ACC112 (cell line): ENCODE results near the gene AJM1.

Experiments
- H2AFZ ChIP-seq: fragments of 200-600 bp; sonication (generic); one replicate; pipeline ENCODE4 v1.6.0; 2017; ENCODE audit warnings: antibody characterized with exemption, low read length; ENCODE audit not compliant: unreplicated experiment
- H3K27ac ChIP-seq: fragments of 200-600 bp; sonication (generic); 2 replicates; pipeline ENCODE4 v1.5.1; 2014; ENCODE audit warnings: low read depth, mild to moderate bottlenecking, antibody characterized with exemption, low read length, moderate library complexity
- H3K27me3 ChIP-seq: fragments of 200-600 bp; sonication (generic); 2 replicates; pipeline ENCODE4 v1.6.1; 2014; ENCODE audit warnings: mild to moderate bottlenecking, antibody characterized with exemption, low read length, moderate library complexity, mixed read lengths; ENCODE audit not compliant: insufficient read depth
- H3K36me3 ChIP-seq: fragments of 200-600 bp; sonication (generic); 2 replicates; pipeline ENCODE4 v1.6.1; 2016; ENCODE audit warnings: mild to moderate bottlenecking, antibody characterized with exemption, low read length, moderate library complexity, mixed read lengths; ENCODE audit not compliant: insufficient read depth
- H3K4me1 ChIP-seq: fragments of 200-600 bp; sonication (generic); one replicate; pipeline ENCODE4 v1.6.1; 2016; ENCODE audit warnings: low read length, mixed read lengths; ENCODE audit not compliant: insufficient read depth, unreplicated experiment, control insufficient read depth
- H3K4me3 ChIP-seq: fragments of 200-600 bp; sonication (generic); 2 replicates; pipeline ENCODE4 v1.5.1; 2014; ENCODE audit warnings: mild to moderate bottlenecking, low read depth, low read length
- H3K79me2 ChIP-seq: fragments of 200-600 bp; sonication (generic); one replicate; pipeline ENCODE4 v1.6.0; 2016; ENCODE audit warnings: low read length; ENCODE audit not compliant: control insufficient read depth, unreplicated experiment, insufficient read depth

AJM1 gene

DNA sequence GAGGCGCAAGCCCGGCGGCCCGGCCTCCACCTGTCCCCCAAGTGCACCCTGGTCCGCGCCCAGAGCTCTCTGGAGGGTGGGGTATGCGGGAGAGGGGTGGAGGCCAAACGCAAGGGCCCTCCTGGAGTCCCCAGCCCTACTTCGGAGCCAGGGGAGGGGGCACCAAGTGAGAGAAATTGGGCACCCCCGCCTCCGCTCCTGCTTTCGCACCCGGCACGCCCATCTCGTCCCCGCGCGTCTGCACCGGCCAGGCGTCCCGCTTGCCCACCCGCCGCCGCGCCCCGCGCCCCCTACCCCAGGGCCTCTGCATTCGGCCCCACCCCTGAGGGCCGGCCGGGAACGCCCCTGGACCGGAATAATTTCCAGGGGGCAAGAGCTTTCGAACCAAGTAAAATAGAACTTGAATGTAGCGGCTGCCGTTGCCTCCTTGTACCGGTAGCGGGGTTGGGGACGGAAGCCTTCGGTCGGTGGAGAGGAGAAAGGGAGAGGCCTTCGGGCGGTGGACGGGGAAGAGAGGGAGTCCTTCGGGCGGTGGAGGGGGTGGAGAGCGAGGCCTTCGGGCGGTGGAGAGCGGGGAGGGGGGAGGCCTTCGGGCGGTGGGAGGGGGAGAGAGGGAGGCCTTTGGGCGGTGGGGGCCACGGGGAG lies 6.2 kb downstream of the AJM1 start:
- Histone ChIP-seq H3K36me3 (no peaks in the 10 kb centered on the region), H3K4me3 (peak overlapping the region; percentile 91), H2AFZ (peak overlapping the region; percentile 24), H3K27me3 (peaks cover 9% of the 10 kb centered on the region; the same call in 1 of the 2 replicates), H3K4me1 (peaks cover 3% of the 10 kb centered on the region), H3K79me2 (no peaks in the 10 kb centered on the region), H3K27ac (peak overlapping the region; percentile 86)

DNA sequence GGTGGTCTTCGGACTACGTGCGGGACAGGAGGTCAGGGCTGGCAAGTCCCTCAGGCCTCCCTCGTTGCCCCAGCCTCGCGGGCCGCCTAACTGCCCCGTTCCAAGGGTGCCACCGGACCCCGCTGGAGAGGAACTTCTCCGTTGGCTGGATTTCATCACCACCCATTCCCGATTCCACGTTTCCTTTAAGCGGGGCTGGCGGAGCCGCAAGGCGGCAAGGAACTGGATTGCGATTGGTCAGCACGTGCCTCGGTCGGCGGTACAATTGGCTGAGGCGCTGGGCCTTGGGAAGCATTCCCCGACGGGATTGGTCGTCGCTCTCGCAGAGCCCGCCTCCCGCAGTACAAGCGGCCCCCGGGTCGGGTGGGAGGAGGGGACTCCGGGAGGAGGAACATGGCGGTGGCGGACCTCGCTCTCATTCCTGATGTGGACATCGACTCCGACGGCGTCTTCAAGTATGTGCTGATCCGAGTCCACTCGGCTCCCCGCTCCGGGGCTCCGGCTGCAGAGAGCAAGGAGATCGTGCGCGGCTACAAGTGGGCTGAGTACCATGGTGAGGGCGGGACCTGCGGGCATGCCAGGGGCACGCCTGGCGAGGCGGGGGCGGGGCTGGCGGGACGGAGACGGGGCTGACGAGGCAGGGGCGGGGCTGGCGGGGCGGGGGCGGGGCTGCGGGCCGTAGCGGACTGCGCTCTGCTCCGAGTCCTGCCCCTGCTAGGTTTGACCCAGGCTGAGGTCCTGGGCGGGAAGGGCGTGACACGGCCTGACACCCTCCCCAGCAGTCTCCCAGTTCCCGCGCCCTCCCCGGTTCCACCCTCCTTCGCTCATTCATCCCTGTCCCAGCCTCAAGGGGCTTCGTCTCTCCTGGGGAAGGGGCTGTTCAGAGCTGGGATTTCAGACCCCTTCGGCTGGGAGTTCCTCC lies 7.0 kb downstream of the AJM1 start, which contains the start of gene PHPT1:
PHPT1 (plus strand) TSS at position 372 of the 922 bp plus-strand sequence; CDS start at position 394, 22 bp downstream.
- Histone ChIP-seq H3K27ac (peak within 1 kb of the TSS; percentile 86), H3K27me3 (peaks cover 9% of the 10 kb centered on the region; the same call in 1 of the 2 replicates), H3K36me3 (no peaks in the 10 kb centered on the region), H2AFZ (peak within 1 kb of the TSS; percentile 92), H3K4me3 (peak within 1 kb of the TSS; percentile 91), H3K79me2 (no peaks in the 10 kb centered on the region), H3K4me1 (peaks cover 3% of the 10 kb centered on the region)

GRCh38 chr9:136849960-136850865 lies 7.9 kb downstream of the AJM1 start:
- Histone ChIP-seq H3K4me1 (peaks cover 3% of the 10 kb centered on the region), H3K27me3 (peaks cover 8% of the 10 kb centered on the region; the same call in 1 of the 2 replicates), H2AFZ (no peak overlapping the region), H3K4me3 (peak overlapping the region; percentile 91), H3K36me3 (no peaks in the 10 kb centered on the region), H3K27ac (peak overlapping the region; percentile 43), H3K79me2 (no peaks in the 10 kb centered on the region)

- H2AFZ ChIP-seq = no peak overlapping the region
- no peak overlapping the region for H3K27ac ChIP-seq
- no peaks in the 10 kb centered on the region for H3K36me3 ChIP-seq
- H3K4me3 ChIP-seq = peak overlapping the region; percentile 91; the same call in 1 of the 2 replicates
- no peaks in the 10 kb centered on the region; the same call in 1 of the 2 replicates for H3K27me3 ChIP-seq
- H3K4me1 ChIP-seq = peaks cover 3% of the 10 kb centered on the region
- H3K79me2 ChIP-seq = no peaks in the 10 kb centered on the region
Observed at GRCh38 chr9:136850866-136851775, 8.8 kb downstream of the AJM1 start.

DNA sequence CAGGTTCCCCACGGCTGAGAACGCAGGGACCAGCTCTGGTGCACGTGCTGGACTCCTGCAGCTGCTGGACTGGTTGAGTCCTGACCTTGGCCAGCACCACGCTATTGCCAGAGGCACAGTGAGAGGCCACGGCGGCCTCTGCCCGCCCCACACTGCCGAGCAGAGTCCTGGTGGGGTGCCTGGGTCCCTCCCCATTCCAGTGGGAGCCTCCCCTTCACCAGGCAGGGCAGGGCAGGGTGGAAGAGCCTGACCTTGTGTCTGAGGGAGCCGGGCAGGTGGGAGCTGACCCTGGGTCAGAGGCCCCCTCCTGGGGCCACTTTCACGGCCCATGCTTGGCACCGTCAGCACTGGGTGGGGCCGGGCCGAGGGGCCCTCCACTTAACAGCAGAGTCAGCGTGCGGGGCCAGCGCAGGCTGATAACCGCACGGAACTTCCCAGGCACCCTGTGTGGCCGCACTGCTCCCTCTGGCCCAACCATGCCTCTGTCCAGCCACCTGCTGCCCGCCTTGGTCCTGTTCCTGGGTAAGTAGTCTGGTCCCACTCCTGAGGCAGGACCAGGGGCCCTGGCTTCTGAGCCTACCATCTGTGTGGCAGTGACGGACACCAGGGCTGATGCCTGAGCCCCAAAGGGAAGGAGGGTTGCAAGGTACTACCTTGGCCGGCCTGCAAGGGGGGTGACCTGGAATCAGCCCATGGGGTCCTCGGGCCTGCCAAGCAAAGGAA lies 9.8 kb downstream of the AJM1 start, which contains the start of gene MAMDC4:
MAMDC4 (plus strand) TSS at position 406 of the 723 bp plus-strand sequence; CDS start at position 477, 71 bp downstream.
- Histone ChIP-seq H3K36me3 (no peaks in the 10 kb centered on the region), H2AFZ (no peak within 1 kb of the TSS), H3K79me2 (no peaks in the 10 kb centered on the region), H3K27me3 (no peaks in the 10 kb centered on the region), H3K27ac (no peak within 1 kb of the TSS), H3K4me3 (no peak within 1 kb of the TSS), H3K4me1 (peaks cover 3% of the 10 kb centered on the region)

DNA sequence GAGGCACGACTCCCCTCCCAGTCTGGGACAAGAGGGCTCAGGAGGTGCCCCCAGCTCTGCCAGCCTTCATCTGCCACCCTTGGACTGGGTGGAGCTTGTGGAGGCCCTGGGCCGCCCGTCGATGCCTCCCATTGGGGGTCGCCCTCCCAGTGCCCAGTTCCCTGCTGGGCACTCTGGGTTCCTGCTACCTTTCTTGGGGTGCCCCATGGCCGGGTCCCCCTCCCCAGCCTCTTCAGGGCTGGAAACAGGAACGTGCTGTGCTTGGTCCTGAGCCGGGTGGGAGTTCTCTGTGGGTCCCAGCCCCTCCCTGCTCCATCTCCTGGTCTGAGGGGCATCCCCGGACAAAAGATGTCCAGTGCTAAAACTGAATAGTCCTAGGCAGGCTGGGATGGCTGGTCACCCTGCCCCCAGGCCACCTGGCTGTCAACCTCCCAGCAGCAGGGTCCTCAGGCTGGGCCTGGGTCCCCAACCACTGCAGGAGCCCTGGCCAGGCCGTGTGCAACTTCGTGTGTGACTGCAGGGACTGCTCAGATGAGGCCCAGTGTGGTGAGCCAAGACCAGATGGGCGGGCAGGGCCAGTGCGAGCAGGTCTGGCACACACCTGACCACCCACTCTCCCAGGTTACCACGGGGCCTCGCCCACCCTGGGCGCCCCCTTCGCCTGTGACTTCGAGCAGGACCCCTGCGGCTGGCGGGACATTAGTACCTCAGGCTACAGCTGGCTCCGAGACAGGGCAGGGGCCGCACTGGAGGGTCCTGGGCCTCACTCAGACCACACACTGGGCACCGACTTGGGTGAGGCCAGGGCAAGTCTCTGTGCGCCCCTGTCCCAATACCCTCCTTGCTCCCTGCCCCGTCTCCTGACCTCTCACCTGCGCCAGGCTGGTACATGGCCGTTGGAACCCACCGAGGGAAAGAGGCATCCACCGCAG lies 10.7 kb downstream of the AJM1 start:
- H3K4me1 ChIP-seq = peaks cover 3% of the 10 kb centered on the region
- no peaks in the 10 kb centered on the region for H3K27me3 ChIP-seq
- no peak overlapping the region for H3K27ac ChIP-seq
- H3K4me3 ChIP-seq = no peak overlapping the region
- no peaks in the 10 kb centered on the region for H3K79me2 ChIP-seq
- no peak overlapping the region for H2AFZ ChIP-seq
- H3K36me3 ChIP-seq = no peaks in the 10 kb centered on the region

DNA sequence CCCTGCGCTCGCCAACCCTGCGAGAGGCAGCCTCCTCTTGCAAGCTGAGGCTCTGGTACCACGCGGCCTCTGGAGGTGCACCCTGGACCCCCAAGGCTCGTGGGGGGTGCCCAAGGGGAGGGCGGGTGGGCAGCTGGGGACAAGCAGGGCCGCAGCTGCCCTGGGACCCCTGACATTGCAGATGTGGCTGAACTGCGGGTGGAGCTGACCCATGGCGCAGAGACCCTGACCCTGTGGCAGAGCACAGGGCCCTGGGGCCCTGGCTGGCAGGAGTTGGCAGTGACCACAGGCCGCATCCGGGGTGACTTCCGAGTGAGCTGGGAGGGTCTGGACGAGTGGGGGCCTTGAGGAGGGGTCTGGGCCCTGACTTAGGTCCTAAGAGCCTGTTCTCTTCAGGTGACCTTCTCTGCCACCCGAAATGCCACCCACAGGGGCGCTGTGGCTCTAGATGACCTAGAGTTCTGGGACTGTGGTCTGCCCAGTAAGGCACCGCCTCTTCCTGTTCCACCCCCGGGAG lies 11.4 kb downstream of the AJM1 start:
- Histone ChIP-seq H3K36me3 (no peaks in the 10 kb centered on the region), H3K79me2 (no peaks in the 10 kb centered on the region), H2AFZ (no peak overlapping the region), H3K4me3 (no peak overlapping the region), H3K4me1 (peaks cover 4% of the 10 kb centered on the region), H3K27ac (no peak overlapping the region), H3K27me3 (no peaks in the 10 kb centered on the region)

DNA sequence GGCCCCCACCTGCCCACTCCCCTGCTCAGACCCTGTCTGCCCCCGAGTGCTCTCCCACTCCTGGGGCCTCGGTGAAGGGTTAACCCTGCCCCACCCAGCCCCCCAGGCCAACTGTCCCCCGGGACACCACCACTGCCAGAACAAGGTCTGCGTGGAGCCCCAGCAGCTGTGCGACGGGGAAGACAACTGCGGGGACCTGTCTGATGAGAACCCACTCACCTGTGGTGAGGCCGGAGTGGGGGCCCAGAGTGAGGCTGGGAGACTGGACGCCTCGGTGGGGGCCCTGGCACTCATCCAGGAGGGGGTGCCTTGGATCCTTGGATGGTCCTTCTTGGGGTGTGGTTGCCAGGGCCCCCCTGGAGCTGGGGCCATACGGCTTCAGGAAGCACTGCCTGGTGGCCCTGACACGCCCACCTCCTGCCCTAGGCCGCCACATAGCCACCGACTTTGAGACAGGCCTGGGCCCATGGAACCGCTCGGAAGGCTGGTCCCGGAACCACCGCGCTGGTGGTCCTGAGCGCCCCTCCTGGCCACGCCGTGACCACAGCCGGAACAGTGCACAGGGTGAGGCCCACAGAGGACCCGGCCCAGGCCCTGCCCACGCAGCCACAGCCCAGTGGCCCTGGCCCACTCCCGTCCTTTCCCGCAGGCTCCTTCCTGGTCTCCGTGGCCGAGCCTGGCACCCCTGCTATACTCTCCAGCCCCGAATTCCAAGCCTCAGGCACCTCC lies 12.0 kb downstream of the AJM1 start:
- Histone ChIP-seq H3K27ac (no peak overlapping the region), H3K27me3 (no peaks in the 10 kb centered on the region), H3K4me3 (no peak overlapping the region), H3K36me3 (no peaks in the 10 kb centered on the region), H2AFZ (no peak overlapping the region), H3K79me2 (no peaks in the 10 kb centered on the region), H3K4me1 (peaks cover 9% of the 10 kb centered on the region)
